ENCODE measurements around the gene ZFYVE19. TPM values are rescaled to one million over a fixed set of nuclear protein-coding genes. Genes with fewer than 3 reads are reported as not detected.
A peak's percentile ranks its signal among the peaks of the same experiment; 100 is the strongest.

The ZFYVE19 gene
- total RNA-seq, 1 experiment from 2014 or later: 32.6 TPM

DNA sequence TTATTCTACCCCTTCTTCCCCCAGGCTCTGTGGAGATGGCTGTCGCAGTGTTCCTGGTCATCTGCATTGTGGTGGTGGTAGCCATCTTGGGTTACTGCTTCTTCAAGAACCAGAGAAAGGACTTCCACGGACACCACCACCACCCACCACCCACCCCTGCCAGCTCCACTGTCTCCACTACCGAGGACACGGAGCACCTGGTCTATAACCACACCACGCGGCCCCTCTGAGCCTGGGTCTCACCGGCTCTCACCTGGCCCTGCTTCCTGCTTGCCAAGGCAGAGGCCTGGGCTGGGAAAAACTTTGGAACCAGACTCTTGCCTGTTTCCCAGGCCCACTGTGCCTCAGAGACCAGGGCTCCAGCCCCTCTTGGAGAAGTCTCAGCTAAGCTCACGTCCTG, 49.9 kb downstream of the ZFYVE19 start:
- H2AFZ ChIP-seq: no peak overlapping the region
- intact Hi-C loops (cut with micrococcal nuclease; ENCODE audit: unreplicated experiment): loop anchor here (1.0 kb wide), 5 partner anchors 9 to 110 kb away; partner anchors contain the start of gene VPS18
- no peaks in the 10 kb centered on the region for H3K27me3 ChIP-seq (ENCODE audit: insufficient read depth, low read depth)
- no TSS peak for BruUV-seq (replicated peaks)
- ChIA-PET CTCF (interaction anchor here (0.6 to 3.8 kb wide), 10 partner anchors 10 to 163 kb away, joined by 3 to 84 read pairs (median 10); partner anchors contain the start of genes RHOV, SPINT1 and VPS18), POLR2A (ENCODE audit: unreplicated experiment) (interaction anchor here (0.6 to 0.7 kb wide), 5 partner anchors 14 to 468 kb away, joined by 3 to 5 read pairs (median 4); no protein-coding TSS in a partner anchor)
- H3K9me2 ChIP-seq (ENCODE audit: insufficient read depth): no peaks in the 10 kb centered on the region
- H4K20me1 ChIP-seq (ENCODE audit: insufficient read depth): no peaks in the 10 kb centered on the region
- no peak for DNase-seq
- H3K4me3 ChIP-seq: no peak overlapping the region
- H3K36me3 ChIP-seq (ENCODE audit: low read depth): 0 out of 2 replicates have a peak, but pooled peaks cover 4% of the 10 kb centered on the region
- peak overlapping the region; percentile 89 for H3K27ac ChIP-seq
- H3F3A ChIP-seq (ENCODE audit: insufficient read depth, low read depth): peaks cover 38% of the 10 kb centered on the region
- peaks cover 5% of the 10 kb centered on the region for H3K79me2 ChIP-seq (ENCODE audit: low read depth)
- no peaks in the 10 kb centered on the region for H3K9me3 ChIP-seq (ENCODE audit: insufficient read depth, low read depth)
- peaks cover 28% of the 10 kb centered on the region for H3K4me1 ChIP-seq (replicated peaks; ENCODE audit: insufficient read depth)
- peak overlapping the region; percentile 61 for H3K4me2 ChIP-seq
- TF ChIP-seq, protein P1, sequence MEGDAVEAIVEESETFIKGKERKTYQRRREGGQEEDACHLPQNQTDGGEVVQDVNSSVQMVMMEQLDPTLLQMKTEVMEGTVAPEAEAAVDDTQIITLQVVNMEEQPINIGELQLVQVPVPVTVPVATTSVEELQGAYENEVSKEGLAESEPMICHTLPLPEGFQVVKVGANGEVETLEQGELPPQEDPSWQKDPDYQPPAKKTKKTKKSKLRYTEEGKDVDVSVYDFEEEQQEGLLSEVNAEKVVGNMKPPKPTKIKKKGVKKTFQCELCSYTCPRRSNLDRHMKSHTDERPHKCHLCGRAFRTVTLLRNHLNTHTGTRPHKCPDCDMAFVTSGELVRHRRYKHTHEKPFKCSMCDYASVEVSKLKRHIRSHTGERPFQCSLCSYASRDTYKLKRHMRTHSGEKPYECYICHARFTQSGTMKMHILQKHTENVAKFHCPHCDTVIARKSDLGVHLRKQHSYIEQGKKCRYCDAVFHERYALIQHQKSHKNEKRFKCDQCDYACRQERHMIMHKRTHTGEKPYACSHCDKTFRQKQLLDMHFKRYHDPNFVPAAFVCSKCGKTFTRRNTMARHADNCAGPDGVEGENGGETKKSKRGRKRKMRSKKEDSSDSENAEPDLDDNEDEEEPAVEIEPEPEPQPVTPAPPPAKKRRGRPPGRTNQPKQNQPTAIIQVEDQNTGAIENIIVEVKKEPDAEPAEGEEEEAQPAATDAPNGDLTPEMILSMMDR (conservative IDR thresholded peaks at IDR 0.05): no peak
- TF ChIP-seq EZH2 (IDR thresholded peaks at IDR 0.05; ENCODE audit: low read depth): no peak

DNA sequence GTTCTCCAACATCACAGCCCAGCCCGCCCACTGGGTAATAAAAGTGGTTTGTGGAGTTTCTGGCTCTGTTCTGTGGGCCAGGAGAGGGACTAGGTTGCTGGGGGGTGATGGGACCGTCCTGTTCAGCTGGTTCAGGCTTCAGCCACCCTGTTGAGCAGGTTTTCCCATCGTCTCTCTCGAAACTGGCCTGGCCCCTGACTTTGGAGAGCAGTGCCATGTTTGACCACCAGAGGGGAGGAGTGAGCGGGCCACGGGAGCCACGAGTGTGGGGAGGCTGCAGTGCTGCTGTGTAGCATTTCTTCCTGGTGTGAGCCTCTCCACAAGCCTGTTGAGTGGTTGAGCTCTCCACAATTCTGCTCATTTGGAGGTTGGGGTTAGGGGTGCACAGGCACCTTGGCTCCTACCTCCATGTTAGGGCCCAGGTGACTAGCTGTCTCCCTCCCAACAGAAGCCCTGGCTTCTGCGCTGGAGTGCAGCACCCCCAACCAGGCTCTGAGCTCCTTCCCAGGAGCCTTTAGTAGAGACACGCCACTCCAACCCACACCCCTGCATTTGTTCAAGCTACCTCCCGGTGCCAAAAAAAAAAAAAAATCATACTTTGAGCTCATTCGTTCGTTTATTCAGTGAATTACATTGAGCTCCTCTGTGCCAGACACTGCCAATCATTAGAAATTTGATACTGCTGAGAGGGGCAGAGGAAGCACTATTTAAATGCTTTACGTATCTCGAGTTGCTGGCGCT, 50.9 kb downstream of the ZFYVE19 start:
- DNase-seq: peak; percentile 85 to 95
- Histone ChIP-seq H2AFZ (no peak overlapping the region), H3K36me3 (ENCODE audit: low read depth) (0 out of 2 replicates have a peak, but pooled peaks cover 4% of the 10 kb centered on the region), H3K27ac (peak overlapping the region; percentile 89), H4K20me1 (ENCODE audit: insufficient read depth) (no peaks in the 10 kb centered on the region), H3K4me3 (no peak overlapping the region), H3K9me2 (ENCODE audit: insufficient read depth) (no peaks in the 10 kb centered on the region), H3K79me2 (ENCODE audit: low read depth) (no peaks in the 10 kb centered on the region), H3K4me1 (replicated peaks; ENCODE audit: insufficient read depth) (peaks cover 36% of the 10 kb centered on the region), H3K4me2 (peak overlapping the region; percentile 61), H3F3A (ENCODE audit: insufficient read depth, low read depth) (peaks cover 47% of the 10 kb centered on the region), H3K27me3 (ENCODE audit: insufficient read depth, low read depth) (no peaks in the 10 kb centered on the region), H3K9me3 (ENCODE audit: insufficient read depth, low read depth) (no peaks in the 10 kb centered on the region)
- TF ChIP-seq EZH2 (IDR thresholded peaks at IDR 0.05; ENCODE audit: low read depth): no peak
- TF ChIP-seq, protein P1 (conservative IDR thresholded peaks at IDR 0.05): peak; percentile 87
- intact Hi-C loops (cut with micrococcal nuclease; ENCODE audit: unreplicated experiment): loop anchor here (1.0 kb wide), 5 partner anchors 10 to 111 kb away; partner anchors contain the start of gene VPS18
- no TSS peak for BruUV-seq (replicated peaks)
- POLR2A ChIA-PET (ENCODE audit: unreplicated experiment): interaction anchor here (0.5 to 0.7 kb wide), 8 partner anchors 10 to 139 kb away, joined by 3 to 11 read pairs (median 5); partner anchors contain the start of gene ZFYVE19
- CTCF ChIA-PET: interaction anchor here (0.5 to 3.8 kb wide), 25 partner anchors 9 to 268 kb away, joined by 3 to 84 read pairs (median 6); partner anchors contain the start of genes DNAJC17, RHOV, SPINT1 and VPS18

DNA sequence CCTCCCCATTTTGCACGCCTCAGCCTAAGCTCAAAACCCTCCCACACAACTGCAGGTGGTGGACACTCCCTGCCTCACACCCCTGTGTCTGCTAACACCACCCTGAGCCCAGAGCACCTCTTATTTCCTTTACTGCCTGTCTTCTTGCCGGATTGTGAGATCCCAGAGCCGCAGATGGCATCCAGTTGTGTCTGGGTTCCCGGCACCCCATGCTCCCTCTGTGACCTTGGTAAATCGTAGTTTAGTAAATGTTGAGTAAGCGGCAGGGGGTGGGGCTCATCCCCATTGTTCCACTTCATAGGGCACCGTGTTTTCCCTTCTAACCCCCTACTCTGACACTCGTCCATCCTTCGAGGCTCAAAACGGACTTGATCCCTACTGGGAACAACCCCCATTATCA, 51.8 kb downstream of the ZFYVE19 start:
- no peak overlapping the region for H3K4me3 ChIP-seq
- intact Hi-C loops (cut with micrococcal nuclease; ENCODE audit: unreplicated experiment): no loop called here
- H3K27me3 ChIP-seq (ENCODE audit: insufficient read depth, low read depth): no peaks in the 10 kb centered on the region
- H3K79me2 ChIP-seq (ENCODE audit: low read depth): no peaks in the 10 kb centered on the region
- no peaks in the 10 kb centered on the region for H3K36me3 ChIP-seq (ENCODE audit: low read depth)
- H4K20me1 ChIP-seq (ENCODE audit: insufficient read depth): no peaks in the 10 kb centered on the region
- H3F3A ChIP-seq (ENCODE audit: insufficient read depth, low read depth): peaks cover 50% of the 10 kb centered on the region
- no peak for DNase-seq
- peaks cover 46% of the 10 kb centered on the region for H3K4me1 ChIP-seq (replicated peaks; ENCODE audit: insufficient read depth)
- TF ChIP-seq, protein P1 (conservative IDR thresholded peaks at IDR 0.05): no peak
- TF ChIP-seq EZH2 (IDR thresholded peaks at IDR 0.05; ENCODE audit: low read depth): no peak
- POLR2A ChIA-PET (ENCODE audit: unreplicated experiment): no interaction called here
- no peak overlapping the region for H3K27ac ChIP-seq
- H3K4me2 ChIP-seq: no peak overlapping the region
- H3K9me2 ChIP-seq (ENCODE audit: insufficient read depth): no peaks in the 10 kb centered on the region
- no peaks in the 10 kb centered on the region for H3K9me3 ChIP-seq (ENCODE audit: insufficient read depth, low read depth)
- no TSS peak for BruUV-seq (replicated peaks)
- CTCF ChIA-PET: interaction anchor here (0.6 to 3.8 kb wide), 16 partner anchors 10 to 1568 kb away, joined by 3 to 84 read pairs (median 8); partner anchors contain the start of genes C15orf62, RHOV and VPS18
- H2AFZ ChIP-seq: no peak overlapping the region
